HTERT RPE-1 (cell line): ENCODE results near the gene KISS1R.
"Not testable (repeated sequence)": the region's sequence is repeated elsewhere in the genome, so short reads cannot be mapped to it uniquely, and the experiment has no call there.

Experiments used
- in situ Hi-C: fragments of 300-500 bp; cut with MboI; formaldehyde crosslinking; loops from 4 replicates; pipeline ENCODE4 v1.14.3; 2020; ENCODE audit warnings: low sequenced_read_pairs

Gene KISS1R

GRCh38 chr19:881385-882071 lies 35.6 kb upstream of the KISS1R start:
- in situ Hi-C loops, result no loop called here

- in situ Hi-C loops, result no loop called here
These were observed 34.1 kb upstream of the KISS1R start for GRCh38 chr19:882871-883497.

- in situ Hi-C loops, result no loop called here
These were observed 33.4 kb upstream of the KISS1R start for GRCh38 chr19:883661-884211.

- in situ Hi-C loops, result no loop called here
These were observed 32.5 kb upstream of the KISS1R start for GRCh38 chr19:884420-885211.

- in situ Hi-C loops, result no loop called here
These were observed 31.5 kb upstream of the KISS1R start for GRCh38 chr19:885536-886224.

- in situ Hi-C loops, result no loop called here
These were observed 30.1 kb upstream of the KISS1R start for GRCh38 chr19:887072-887471.

GRCh38 chr19:887599-887998 lies 29.5 kb upstream of the KISS1R start:
- in situ Hi-C loops, result no loop called here

GRCh38 chr19:888581-889385 lies 28.4 kb upstream of the KISS1R start:
- in situ Hi-C loops, result no loop called here

GRCh38 chr19:889662-890295 lies 27.4 kb upstream of the KISS1R start:
- in situ Hi-C loops, result no loop called here

- in situ Hi-C loops, result no loop called here
These were observed 26.3 kb upstream of the KISS1R start for GRCh38 chr19:890831-891230.

GRCh38 chr19:891421-892200 lies 25.5 kb upstream of the KISS1R start:
- in situ Hi-C loops, result not testable (repeated sequence)

GRCh38 chr19:892243-892893 lies 24.8 kb upstream of the KISS1R start:
- in situ Hi-C loops, result no loop called here

GRCh38 chr19:892894-893689 lies 24.0 kb upstream of the KISS1R start, which contains the start of the genes MED16 and RNU6-9:
Gene MED16 (minus strand): TSS chr19:893187. CDS start chr19:891131, 2,056 bp downstream.
Gene RNU6-9 (plus strand): TSS chr19:893484.
- in situ Hi-C loops, result no loop called here

- in situ Hi-C loops, result no loop called here
These were observed 20.7 kb upstream of the KISS1R start for GRCh38 chr19:896434-896833.

- in situ Hi-C loops, result no loop called here
These were observed 20.1 kb upstream of the KISS1R start for GRCh38 chr19:896999-897398.

GRCh38 chr19:897442-898039 lies 19.6 kb upstream of the KISS1R start:
- in situ Hi-C loops, result no loop called here

GRCh38 chr19:898663-899062 lies 18.5 kb upstream of the KISS1R start:
- in situ Hi-C loops, result no loop called here
